Measurements from ENCODE around the gene P2RY14.

P2RY14 gene

DNA sequence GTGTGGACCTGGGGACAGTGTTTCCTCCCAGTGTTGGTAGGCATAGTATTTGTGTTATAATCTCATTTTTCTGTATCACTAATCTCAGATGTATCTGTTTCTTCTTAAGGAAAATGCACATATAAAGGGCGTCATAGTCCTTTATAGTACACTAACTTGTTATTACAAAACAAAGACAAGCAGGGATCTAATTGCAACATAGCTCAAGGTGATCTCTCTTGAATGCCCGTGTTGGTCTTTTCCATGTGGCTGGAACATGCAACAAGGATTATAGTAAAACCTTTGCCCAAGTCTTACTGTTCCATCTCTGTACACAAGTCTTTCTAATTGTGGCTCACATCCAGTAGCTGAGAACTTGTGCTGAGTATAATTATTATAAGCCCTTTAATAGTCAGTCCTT, 41.8 kb upstream of the P2RY14 start:
- Histone ChIP-seq H3K27me3 (ENCODE audit: insufficient read depth, low read length) (no peaks in the 10 kb centered on the region), H2AFZ (ENCODE audit: insufficient read depth, low read length, poor library complexity) (no peak overlapping the region), H2BK12ac (ENCODE audit: low read length) (no peak overlapping the region), H3K4me3 (ENCODE audit: low read depth, low read length) (no peak overlapping the region), H4K12ac (ENCODE audit: low read depth, low read length) (no peak overlapping the region), H2AK5ac (ENCODE audit: low read length) (no peak overlapping the region), H3K79me2 (ENCODE audit: control insufficient read depth, insufficient read depth, low read length, poor library complexity) (no peaks in the 10 kb centered on the region), H3K4ac (ENCODE audit: low read depth, low read length) (no peak overlapping the region), H3K79me1 (ENCODE audit: low read length) (peaks cover 4% of the 10 kb centered on the region), H4K8ac (ENCODE audit: low read depth, low read length) (no peak overlapping the region), H3K36me3 (ENCODE audit: control insufficient read depth in 1 of 2, insufficient read depth in 2 of 2, low read length in 2 of 2) (no peaks in the 10 kb centered on the region), H3K14ac (ENCODE audit: low read length) (no peak overlapping the region), H3K9me3 (ENCODE audit: insufficient read depth, low read depth, low read length) (no peaks in the 10 kb centered on the region), H2BK120ac (ENCODE audit: insufficient read depth, low read length, poor library complexity) (no peak overlapping the region), H3K4me2 (ENCODE audit: low read length) (no peak overlapping the region), H3K9ac (ENCODE audit: low read length) (no peak overlapping the region), H3K4me1 (ENCODE audit: control insufficient read depth in 1 of 2, insufficient read depth in 2 of 2, low read length in 2 of 2) (peaks cover 0 to 4% of the 10 kb centered on the region in 2 experiments), H4K91ac (ENCODE audit: low read depth, low read length) (no peak overlapping the region), H3K23ac (ENCODE audit: low read length) (no peak overlapping the region), H2BK5ac (ENCODE audit: low read depth, low read length, poor library complexity) (no peak overlapping the region), H3K27ac (ENCODE audit: low read depth, low read length) (no peak overlapping the region), H3K18ac (ENCODE audit: low read length) (no peak overlapping the region)
- DNase-seq: no peak
- WGBS (ENCODE audit: extremely low coverage, insufficient coverage, insufficient read length): no CpG with 5 or more reads among the region's 2 CpGs

DNA sequence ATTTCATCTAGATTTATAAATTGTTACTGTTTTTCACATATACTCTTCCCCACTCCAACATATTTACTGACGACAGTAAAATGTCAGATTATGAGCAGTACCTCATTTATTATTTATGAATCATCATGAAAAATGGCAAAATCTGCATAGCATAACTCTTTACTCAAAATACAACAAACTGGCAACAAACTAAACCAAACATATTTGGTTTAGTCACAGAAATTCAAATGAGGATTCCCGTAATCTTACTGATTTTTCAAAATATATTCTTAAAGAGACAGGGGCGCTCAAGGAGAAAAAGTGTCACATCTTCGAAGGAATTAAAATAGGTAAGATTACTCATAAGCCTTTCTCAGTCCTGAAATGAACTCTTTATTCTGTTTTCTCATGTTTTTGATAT, 41.3 kb upstream of the P2RY14 start:
- WGBS (ENCODE audit: extremely low coverage, insufficient coverage, insufficient read length): no CpG with 5 or more reads among the region's 4 CpGs

DNA sequence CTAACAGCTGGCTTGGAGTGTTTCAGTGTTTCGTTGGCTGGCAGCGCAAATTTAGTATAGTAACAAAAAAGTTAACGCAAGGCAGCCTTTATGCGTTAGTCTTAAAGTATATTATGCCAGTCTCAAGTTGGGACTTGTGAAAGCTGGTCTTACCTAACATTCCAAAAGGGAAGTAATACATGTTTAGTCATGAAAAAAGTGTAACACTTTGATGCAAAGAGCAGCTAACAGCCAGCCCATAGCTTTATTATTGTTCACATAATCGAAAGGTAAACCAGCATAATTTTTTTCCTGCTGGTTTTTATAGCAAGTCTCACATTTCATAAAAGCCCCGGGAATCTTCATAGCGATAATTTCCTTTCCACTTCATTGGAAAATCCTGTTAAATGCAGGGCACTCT, 40.6 kb upstream of the P2RY14 start:
- peak overlapping the region; percentile 73 for H2BK12ac ChIP-seq (ENCODE audit: low read length)
- H3K23ac ChIP-seq (ENCODE audit: low read length): no peak overlapping the region
- H4K91ac ChIP-seq (ENCODE audit: low read depth, low read length): no peak overlapping the region
- peak; percentile 11 to 67 for DNase-seq
- H2BK5ac ChIP-seq (ENCODE audit: low read depth, low read length, poor library complexity): no peak overlapping the region
- H3K27ac ChIP-seq (ENCODE audit: low read depth, low read length): no peak overlapping the region
- no peak overlapping the region for H3K9ac ChIP-seq (ENCODE audit: low read length)
- no peaks in the 10 kb centered on the region for H3K36me3 ChIP-seq (ENCODE audit: control insufficient read depth in 1 of 2, insufficient read depth in 2 of 2, low read length in 2 of 2)
- H3K4ac ChIP-seq (ENCODE audit: low read depth, low read length): no peak overlapping the region
- no peaks in the 10 kb centered on the region for H3K9me3 ChIP-seq (ENCODE audit: insufficient read depth, low read depth, low read length)
- H3K18ac ChIP-seq (ENCODE audit: low read length): no peak overlapping the region
- no peak overlapping the region for H2BK120ac ChIP-seq (ENCODE audit: insufficient read depth, low read length, poor library complexity)
- no peaks in the 10 kb centered on the region for H3K79me2 ChIP-seq (ENCODE audit: control insufficient read depth, insufficient read depth, low read length, poor library complexity)
- no CpG with 5 or more reads among the region's 7 CpGs for WGBS (ENCODE audit: extremely low coverage, insufficient coverage, insufficient read length)
- H4K12ac ChIP-seq (ENCODE audit: low read depth, low read length): no peak overlapping the region
- H3K79me1 ChIP-seq (ENCODE audit: low read length): peaks cover 11% of the 10 kb centered on the region
- no peaks in the 10 kb centered on the region for H3K27me3 ChIP-seq (ENCODE audit: insufficient read depth, low read length)
- no peak overlapping the region for H3K4me3 ChIP-seq (ENCODE audit: low read depth, low read length)
- no peak overlapping the region for H3K14ac ChIP-seq (ENCODE audit: low read length)
- no peak overlapping the region for H4K8ac ChIP-seq (ENCODE audit: low read depth, low read length)
- no peak overlapping the region for H2AK5ac ChIP-seq (ENCODE audit: low read length)
- H2AFZ ChIP-seq (ENCODE audit: insufficient read depth, low read length, poor library complexity): no peak overlapping the region
- no peak overlapping the region for H3K4me2 ChIP-seq (ENCODE audit: low read length)
- H3K4me1 ChIP-seq (ENCODE audit: control insufficient read depth in 1 of 2, insufficient read depth in 2 of 2, low read length in 2 of 2): peaks cover 6 to 12% of the 10 kb centered on the region in 2 experiments

More for the DNA sequence above, 41.3 kb upstream of the P2RY14 start:
- H3K4me2 ChIP-seq (ENCODE audit: low read length): no peak overlapping the region
- no peak overlapping the region for H2BK5ac ChIP-seq (ENCODE audit: low read depth, low read length, poor library complexity)
- H4K8ac ChIP-seq (ENCODE audit: low read depth, low read length): no peak overlapping the region
- H3K18ac ChIP-seq (ENCODE audit: low read length): no peak overlapping the region
- H3K4me3 ChIP-seq (ENCODE audit: low read depth, low read length): no peak overlapping the region
- H2AFZ ChIP-seq (ENCODE audit: insufficient read depth, low read length, poor library complexity): no peak overlapping the region
- H2BK120ac ChIP-seq (ENCODE audit: insufficient read depth, low read length, poor library complexity): no peak overlapping the region
- H3K79me1 ChIP-seq (ENCODE audit: low read length): peaks cover 8% of the 10 kb centered on the region
- H3K27me3 ChIP-seq (ENCODE audit: insufficient read depth, low read length): no peaks in the 10 kb centered on the region
- no peaks in the 10 kb centered on the region for H3K79me2 ChIP-seq (ENCODE audit: control insufficient read depth, insufficient read depth, low read length, poor library complexity)
- no peak overlapping the region for H4K12ac ChIP-seq (ENCODE audit: low read depth, low read length)
- H3K4ac ChIP-seq (ENCODE audit: low read depth, low read length): no peak overlapping the region
- no peak overlapping the region for H3K9ac ChIP-seq (ENCODE audit: low read length)
- no peak overlapping the region for H3K23ac ChIP-seq (ENCODE audit: low read length)
- no peak overlapping the region for H3K27ac ChIP-seq (ENCODE audit: low read depth, low read length)
- H3K9me3 ChIP-seq (ENCODE audit: insufficient read depth, low read depth, low read length): no peaks in the 10 kb centered on the region
- no peaks in the 10 kb centered on the region for H3K36me3 ChIP-seq (ENCODE audit: control insufficient read depth in 1 of 2, insufficient read depth in 2 of 2, low read length in 2 of 2)
- H4K91ac ChIP-seq (ENCODE audit: low read depth, low read length): no peak overlapping the region
- no peak overlapping the region for H3K14ac ChIP-seq (ENCODE audit: low read length)
- peak in 1 of 2 donors; percentile 33 for DNase-seq
- H3K4me1 ChIP-seq (ENCODE audit: control insufficient read depth in 1 of 2, insufficient read depth in 2 of 2, low read length in 2 of 2): peaks cover 3 to 7% of the 10 kb centered on the region in 2 experiments
- H2BK12ac ChIP-seq (ENCODE audit: low read length): no peak overlapping the region
- no peak overlapping the region for H2AK5ac ChIP-seq (ENCODE audit: low read length)

DNA sequence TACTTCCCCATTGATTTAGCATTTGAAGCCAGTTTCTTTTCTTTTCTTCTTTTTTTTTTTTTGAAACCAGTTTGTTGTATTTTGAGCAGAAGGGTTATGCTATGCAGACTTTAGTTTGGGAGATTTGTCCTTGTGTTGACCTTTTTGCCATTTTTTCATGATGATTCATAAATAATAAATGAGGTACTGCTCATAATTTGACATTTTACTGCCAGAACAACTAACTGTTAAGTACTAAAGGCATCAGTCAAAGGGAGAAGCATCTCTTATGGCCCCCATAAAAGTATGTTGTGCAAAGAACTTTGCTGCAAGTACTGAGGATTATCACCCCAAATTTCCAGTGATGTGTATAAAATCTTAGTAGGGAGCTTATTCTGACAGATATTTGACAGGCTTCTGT, 40.0 kb upstream of the P2RY14 start:
- peaks cover 11% of the 10 kb centered on the region for H3K79me1 ChIP-seq (ENCODE audit: low read length)
- DNase-seq: no peak
- no peak overlapping the region for H2BK5ac ChIP-seq (ENCODE audit: low read depth, low read length, poor library complexity)
- no peaks in the 10 kb centered on the region for H3K27me3 ChIP-seq (ENCODE audit: insufficient read depth, low read length)
- no peak overlapping the region for H3K18ac ChIP-seq (ENCODE audit: low read length)
- H3K27ac ChIP-seq (ENCODE audit: low read depth, low read length): no peak overlapping the region
- no peak overlapping the region for H3K9ac ChIP-seq (ENCODE audit: low read length)
- H4K12ac ChIP-seq (ENCODE audit: low read depth, low read length): no peak overlapping the region
- no peak overlapping the region for H4K8ac ChIP-seq (ENCODE audit: low read depth, low read length)
- H3K79me2 ChIP-seq (ENCODE audit: control insufficient read depth, insufficient read depth, low read length, poor library complexity): no peaks in the 10 kb centered on the region
- no peak overlapping the region for H3K4ac ChIP-seq (ENCODE audit: low read depth, low read length)
- no peak overlapping the region for H3K4me3 ChIP-seq (ENCODE audit: low read depth, low read length)
- H2AK5ac ChIP-seq (ENCODE audit: low read length): no peak overlapping the region
- H3K9me3 ChIP-seq (ENCODE audit: insufficient read depth, low read depth, low read length): no peaks in the 10 kb centered on the region
- H2BK120ac ChIP-seq (ENCODE audit: insufficient read depth, low read length, poor library complexity): no peak overlapping the region
- peaks cover 6 to 14% of the 10 kb centered on the region in 2 experiments for H3K4me1 ChIP-seq (ENCODE audit: control insufficient read depth in 1 of 2, insufficient read depth in 2 of 2, low read length in 2 of 2)
- H3K23ac ChIP-seq (ENCODE audit: low read length): no peak overlapping the region
- H4K91ac ChIP-seq (ENCODE audit: low read depth, low read length): no peak overlapping the region
- no peak overlapping the region for H3K14ac ChIP-seq (ENCODE audit: low read length)
- no peaks in the 10 kb centered on the region for H3K36me3 ChIP-seq (ENCODE audit: control insufficient read depth in 1 of 2, insufficient read depth in 2 of 2, low read length in 2 of 2)
- no peak overlapping the region for H2AFZ ChIP-seq (ENCODE audit: insufficient read depth, low read length, poor library complexity)
- H3K4me2 ChIP-seq (ENCODE audit: low read length): no peak overlapping the region
- no peak overlapping the region for H2BK12ac ChIP-seq (ENCODE audit: low read length)
